H1 (cell line): Measurements from ENCODE around the gene CTSH. TPM values are rescaled to one million over a fixed set of nuclear protein-coding genes. Genes with fewer than 3 reads are reported as not detected.

Source experiments
- CTCF ChIA-PET: fragments of 300-600 bp; sonication (Branson Sonifier 250); formaldehyde crosslinking; loops from one replicate; lab custom pipeline; 2021; ENCODE audit not compliant: partially characterized antibody; lab: Charles Lee
- POLR2A ChIA-PET: fragments of 300-600 bp; sonication (Branson Sonifier 250); formaldehyde crosslinking; loops from one replicate; lab custom pipeline; 2021; ENCODE audit warnings: inconsistent platforms; ENCODE audit not compliant: partially characterized antibody; lab: Charles Lee
- DNase-seq, 2 experiments: peaks; one replicate each; pipeline versions ENCODE4 v3.0.0 to v3.0.0-alpha.2; 2010 to 2022; ENCODE audit warnings: low spot score in 2 of 2, low read depth in 1 of 2, mixed read lengths in 1 of 2
- FAIRE-seq: peaks from 2 replicates; lab custom pipeline; 2011; peaks lifted over from hg19 to GRCh38; lab: Jason Lieb, UNC
- H2AFZ ChIP-seq: 2 replicates; pipeline ENCODE4 v1.8.1; 2012; ENCODE audit warnings: low read length, inconsistent platforms
- H2AK5ac ChIP-seq: 2 replicates; pipeline ENCODE4 v1.6.1; 2013; ENCODE audit warnings: low read depth, low read length
- H2BK120ac ChIP-seq: replicated peaks from 2 replicates; pipeline ENCODE3; 2013; ENCODE audit warnings: low read depth, low read length, inconsistent platforms
- H2BK12ac ChIP-seq: 2 replicates; pipeline ENCODE4 v1.6.1; 2013; ENCODE audit warnings: low read depth, low read length
- H2BK15ac ChIP-seq: 2 replicates; pipeline ENCODE4 v1.6.1; 2013; ENCODE audit warnings: low read length
- H2BK20ac ChIP-seq: 2 replicates; pipeline ENCODE4 v1.6.1; 2013; ENCODE audit warnings: low read length
- H2BK5ac ChIP-seq: 2 replicates; pipeline ENCODE4 v1.6.1; 2013; ENCODE audit warnings: low read depth, low read length
- H3K14ac ChIP-seq: 2 replicates; pipeline ENCODE4 v1.6.1; 2013; ENCODE audit warnings: inconsistent platforms; ENCODE audit not compliant: insufficient read length
- H3K18ac ChIP-seq: 2 replicates; pipeline ENCODE4 v1.6.1; 2013; ENCODE audit warnings: low read length; ENCODE audit errors: extremely low read depth
- H3K23ac ChIP-seq: 2 replicates; pipeline ENCODE4 v1.6.1; 2013; ENCODE audit warnings: inconsistent platforms; ENCODE audit not compliant: insufficient read length
- H3K23me2 ChIP-seq: 2 replicates; pipeline ENCODE4 v1.6.1; 2013; ENCODE audit warnings: low read depth, low read length
- H3K27ac ChIP-seq: 2 replicates; pipeline ENCODE4 v1.6.1; 2011; ENCODE audit warnings: low read depth, low read length, inconsistent platforms
- H3K27me3 ChIP-seq, 4 experiments: replicated peaks in 1 of 4; 1 replicate in 1 of 4; 2 replicates in 3 of 4; pipeline versions ENCODE4 v1.6.1 to v1.8.1; 2011 to 2013; ENCODE audit warnings: low read length in 3 of 4, mild to moderate bottlenecking in 3 of 4, inconsistent platforms in 2 of 4, mixed read lengths in 2 of 4, moderate library complexity in 1 of 4; ENCODE audit not compliant: control insufficient read depth in 3 of 4, insufficient read depth in 3 of 4; ENCODE audit errors: extremely low read depth in 1 of 4
- H3K36me3 ChIP-seq, 4 experiments: 2 replicates each; pipeline versions ENCODE4 v1.6.1 to v1.8.1; 2011 to 2013; ENCODE audit warnings: mild to moderate bottlenecking in 4 of 4, low read length in 3 of 4, moderate library complexity in 2 of 4, control low read depth in 1 of 4, inconsistent platforms in 1 of 4; ENCODE audit not compliant: insufficient read depth in 4 of 4, control insufficient read depth in 2 of 4
- H3K4ac ChIP-seq: replicated peaks from 2 replicates; pipeline ENCODE3; 2013; ENCODE audit warnings: low read length, low read depth, mixed read lengths, inconsistent platforms; ENCODE audit not compliant: insufficient read length
- H3K4me1 ChIP-seq, 4 experiments: replicated peaks in 1 of 4; 1 replicate in 1 of 4; 2 replicates in 3 of 4; pipeline versions ENCODE4 v1.6.1 to v1.8.1; 2011 to 2013; ENCODE audit warnings: low read length in 3 of 4, inconsistent platforms in 2 of 4, mixed read lengths in 1 of 4; ENCODE audit not compliant: insufficient read depth in 4 of 4, control insufficient read depth in 3 of 4
- H3K4me2 ChIP-seq, 2 experiments: 2 replicates each; pipeline versions ENCODE4 v1.6.1 to v1.8.1; 2011 to 2013; ENCODE audit warnings: low read depth in 2 of 2, low read length in 2 of 2, control low read depth in 1 of 2, inconsistent platforms in 1 of 2, mild to moderate bottlenecking in 1 of 2; ENCODE audit not compliant: insufficient read depth in 1 of 2
- H3K4me3 ChIP-seq, 4 experiments: fragments of 200-600, 300-600 bp in 1 of 4; sonication (generic), shearing (Covaris generic), sonication (Bioruptor Twin) in 1 of 4; 2 replicates each; pipeline versions ENCODE4 v1.5.1 to v1.8.1; 2011 to 2016; ENCODE audit warnings: low read length in 4 of 4, low read depth in 3 of 4, control low read depth in 2 of 4, inconsistent platforms in 2 of 4, mild to moderate bottlenecking in 2 of 4, mixed read lengths in 1 of 4, moderate library complexity in 1 of 4; ENCODE audit not compliant: insufficient read depth in 2 of 4; ENCODE audit errors: extremely low read depth in 1 of 4
- H3K56ac ChIP-seq: replicated peaks from 2 replicates; pipeline ENCODE3; 2013; ENCODE audit warnings: low read depth, mild to moderate bottlenecking, mixed read lengths, low read length, inconsistent platforms; ENCODE audit not compliant: insufficient read length
- H3K79me1 ChIP-seq: 2 replicates; pipeline ENCODE4 v1.6.1; 2013; ENCODE audit warnings: low read depth, low read length, control low read depth
- H3K79me2 ChIP-seq, 2 experiments: 2 replicates each; pipeline versions ENCODE4 v1.6.1 to v1.8.1; 2012 to 2013; ENCODE audit warnings: low read length in 2 of 2, mild to moderate bottlenecking in 2 of 2, inconsistent platforms in 1 of 2; ENCODE audit not compliant: insufficient read depth in 2 of 2, control insufficient read depth in 1 of 2
- H3K9ac ChIP-seq, 4 experiments: replicated peaks in 1 of 4; 1 replicate in 1 of 4; 2 replicates in 3 of 4; pipeline versions ENCODE4 v1.6.1 to v1.8.1; 2011 to 2013; ENCODE audit warnings: low read depth in 3 of 4, low read length in 3 of 4, control low read depth in 2 of 4, mild to moderate bottlenecking in 2 of 4, moderate library complexity in 2 of 4, inconsistent platforms in 1 of 4; ENCODE audit errors: extremely low read depth in 1 of 4
- H3K9me3 ChIP-seq, 2 experiments: 2 replicates each; pipeline versions ENCODE4 v1.6.1 to v1.8.1; 2012 to 2013; ENCODE audit warnings: mild to moderate bottlenecking in 2 of 2, moderate library complexity in 2 of 2, control low read depth in 1 of 2, inconsistent platforms in 1 of 2, low read depth in 1 of 2, low read length in 1 of 2, mixed read lengths in 1 of 2; ENCODE audit not compliant: insufficient read depth in 2 of 2
- H4K20me1 ChIP-seq, 2 experiments: replicated peaks in 1 of 2; 2 replicates each; pipeline versions ENCODE3 to v1.8.1; 2011 to 2013; ENCODE audit warnings: inconsistent platforms in 2 of 2, low read length in 2 of 2, mild to moderate bottlenecking in 1 of 2; ENCODE audit not compliant: insufficient read depth in 2 of 2, control insufficient read depth in 1 of 2
- H4K5ac ChIP-seq: 2 replicates; pipeline ENCODE4 v1.6.1; 2013; ENCODE audit warnings: low read length, low read depth, mixed read lengths, inconsistent platforms; ENCODE audit not compliant: insufficient read length
- H4K8ac ChIP-seq: 2 replicates; pipeline ENCODE4 v1.8.0; 2013; ENCODE audit warnings: mild to moderate bottlenecking, moderate library complexity, low read length, inconsistent platforms; ENCODE audit not compliant: insufficient read depth; ENCODE audit errors: extremely low read depth
- H4K91ac ChIP-seq: replicated peaks from 2 replicates; pipeline ENCODE3; 2013; ENCODE audit warnings: low read length, mixed read lengths, inconsistent platforms; ENCODE audit not compliant: insufficient read length
- BACH1 ChIP-seq: IDR thresholded peaks from 2 replicates; pipeline ENCODE4 v1.6.1; 2012; ENCODE audit warnings: low read length, improper control_type of control experiment
- EZH2 ChIP-seq: fragments of 200-600 bp; sonication (generic); IDR thresholded peaks from 2 replicates; pipeline ENCODE4 v1.7.1; 2012; ENCODE audit warnings: low read depth, mild to moderate bottlenecking, moderate library complexity, low read length, inconsistent platforms; ENCODE audit not compliant: severe bottlenecking
- KDM5A ChIP-seq: fragments of 200-600 bp; IDR thresholded peaks from 2 replicates; pipeline ENCODE4 v1.7.1; 2012; ENCODE audit warnings: mild to moderate bottlenecking, low read length, inconsistent platforms, mixed read lengths
- NANOG ChIP-seq: IDR thresholded peaks from 2 replicates; pipeline ENCODE4 v1.6.1; 2011; ENCODE audit warnings: low read length, low read depth, mild to moderate bottlenecking, inconsistent platforms; ENCODE audit not compliant: insufficient read depth, poor library complexity, severe bottlenecking
- RNF2 ChIP-seq: fragments of 200-900, 300-1000 bp; sonication (generic); IDR thresholded peaks from 2 replicates; pipeline ENCODE4 v1.7.1; 2016; ENCODE audit warnings: borderline replicate concordance, low read depth, mild to moderate bottlenecking, antibody characterized with exemption, low read length; ENCODE audit not compliant: poor library complexity, severe bottlenecking; ENCODE audit errors: missing control alignments
- WGBS, 2 experiments: shearing (Covaris generic) in 1 of 2; methylation state at CpG; one replicate each; pipeline versions ENCODE4 v1.1.6 to v1.1.7; 2013 to 2015; ENCODE audit warnings: low lambda C conversion rate in 2 of 2, mixed read lengths in 2 of 2, inconsistent platforms in 1 of 2, low coverage in 1 of 2, missing lambda C conversion rate in 1 of 2; ENCODE audit not compliant: insufficient replicate concordance in 2 of 2, insufficient coverage in 1 of 2, insufficient read length in 1 of 2; ENCODE audit errors: extremely low coverage in 1 of 2, missing lambda C conversion rate in 1 of 2; 5-methylcytosine and 5-hydroxymethylcytosine counted together
- polyA plus RNA-seq, 7 experiments: library from polyadenylated mRNA; depleted of rRNA in 3 of 7; stranded (reverse) in 5 of 7; unstranded in 2 of 7; fragments of >200 nt in 5 of 7; fragments of 200-250 nt in 2 of 7; gene quantifications; 1 replicate in 5 of 7; 2 replicates in 1 of 7; 4 replicates in 1 of 7; pipeline versions ENCODE4 v1.2.1 to v1.2.3, GENCODE V29; 2011 to 2013; ENCODE audit warnings: missing spikeins in 2 of 7, mixed read lengths in 2 of 7
- total RNA-seq: library from RNA; stranded (reverse); fragmentation: NEBNext Ultra II Directional; extraction: Animal tissue kit (Norgen Biotek cat#: 25700); gene quantifications from 2 replicates; pipeline ENCODE4 v1.2.1, GENCODE V29; 2021

Gene CTSH
- total and polyA plus RNA-seq, 2 of the 8 experiments (the other 6 are each of a cell fraction or from before 2014, with no cell fraction given): 34.0 to 36.8 TPM

DNA sequence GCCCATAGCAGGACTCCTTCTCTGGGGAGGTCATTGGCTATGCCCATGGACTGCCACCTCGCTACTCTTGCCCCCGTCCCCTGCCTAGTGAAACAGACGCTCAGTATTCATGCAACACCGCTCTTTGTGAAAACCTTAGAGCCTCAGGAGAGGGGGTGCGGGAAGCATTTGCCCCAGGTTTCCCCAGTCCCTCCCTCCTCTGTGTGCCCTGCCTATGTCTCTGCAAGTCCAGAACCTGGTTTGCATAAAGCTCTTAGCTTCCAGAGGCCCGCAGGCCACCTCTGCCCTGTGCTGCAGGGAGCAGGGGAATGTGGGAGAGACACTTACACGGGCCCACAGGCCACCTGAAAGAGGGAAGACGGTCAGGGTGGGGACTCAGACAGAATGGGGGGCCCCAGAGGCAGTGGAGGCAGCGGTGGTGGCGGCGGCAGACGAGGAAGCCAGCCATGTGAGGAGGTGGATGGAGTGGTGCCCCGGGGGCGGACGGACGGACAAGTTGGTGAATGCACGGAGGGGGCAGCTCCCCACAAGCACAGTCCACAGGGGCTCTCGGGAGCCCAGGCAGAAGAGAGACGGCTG, 33.8 kb upstream of the CTSH start:
- Histone ChIP-seq H2BK20ac (peak overlapping the region; percentile 40; the same call in 1 of the 2 replicates), H4K5ac (no peak overlapping the region), H3K14ac (no peak overlapping the region), H3K18ac (peak overlapping the region; percentile 34), H3K9me3 (no peaks in the 10 kb centered on the region), H3K4me3 (no peak overlapping the region), H3K9ac (no peak overlapping the region), H3K23me2 (no peaks in the 10 kb centered on the region), H3K36me3 (no peaks in the 10 kb centered on the region), H3K4me1 (no peaks in the 10 kb centered on the region; a peak in 2 of 7 replicates), H4K8ac (peak overlapping the region; percentile 4), H3K79me1 (no peaks in the 10 kb centered on the region), H2BK15ac (peak overlapping the region; percentile 94; the same call in 1 of the 2 replicates), H3K27ac (no peak overlapping the region), H3K56ac (no peak overlapping the region), H2BK12ac (peak overlapping the region; percentile 99; the same call in 1 of the 2 replicates), H4K20me1 (no peaks in the 10 kb centered on the region), H2BK120ac (no peak overlapping the region), H2BK5ac (0 out of 2 replicates have a peak overlapping the region, but pooled peaks have one; percentile 79), H4K91ac (peak overlapping the region; percentile 5), H3K4ac (no peak overlapping the region), H3K23ac (no peak overlapping the region), H2AK5ac (0 out of 2 replicates have a peak overlapping the region, but pooled peaks have one; percentile 89), H3K27me3 (peaks cover 0 to 13% (median 8%) of the 10 kb centered on the region in 4 experiments; a peak in 3 of 7 replicates), H3K79me2 (no peaks in the 10 kb centered on the region), H2AFZ (peak overlapping the region; percentile 88; the same call in 1 of the 2 replicates), H3K4me2 (no peak overlapping the region)
- ChIA-PET CTCF (interaction anchor here (0.7 to 8.1 kb wide), 36 partner anchors 10 to 359 kb away, joined by 3 to 123 read pairs (median 6); partner anchors contain the start of gene CTSH), POLR2A (interaction anchor here (1.2 to 4.5 kb wide), 5 partner anchors 9 to 69 kb away, joined by 3 to 20 read pairs (median 5); no protein-coding TSS in a partner anchor)
- FAIRE-seq (no peak), DNase-seq (no peak)
- WGBS, 2 experiments: 93% methylated on average over 19 of the region's 19 CpGs; no CpG with 5 or more reads in 1 of the 2 experiments
- TF ChIP-seq RNF2 (no peak), NANOG (no peak), BACH1 (no peak), KDM5A (no peak), EZH2 (no peak)
